ENCODE data around the gene AFF3.

- TF ChIP-seq CTCF (IDR thresholded peaks at IDR 0.05): no peak
- TF ChIP-seq EP300 (IDR thresholded peaks at IDR 0.05): no peak
- no peak for TF ChIP-seq POLR2A (IDR thresholded peaks at IDR 0.05)
- no peak for TF ChIP-seq POLR2AphosphoS5 (IDR thresholded peaks at IDR 0.05)
Measured at GRCh38 chr2:99576775-99577174, 565.6 kb downstream of the AFF3 start.
